Measurements from ENCODE around the gene IRF7. TPM values are rescaled to one million over a fixed set of nuclear protein-coding genes. Genes with fewer than 3 reads are reported as not detected.

Gene IRF7
- total RNA-seq, 2 donors from 2014 or later = 14.7 to 25.8 TPM

GRCh38 chr11:619628-620050, 3.9 kb upstream of the IRF7 start:
- no peak overlapping the region for H3K4me3 Mint-ChIP-seq
- H3K9me3 Mint-ChIP-seq = no peaks in the 10 kb centered on the region
- ATAC-seq (replicated peaks) = no peak
- peaks cover 5% of the 10 kb centered on the region for H3K36me3 Mint-ChIP-seq (ENCODE audit: low read depth)
- no peaks in the 10 kb centered on the region for H3K27me3 Mint-ChIP-seq
- no peak overlapping the region for H3K27ac Mint-ChIP-seq
- H3K4me1 Mint-ChIP-seq = no peaks in the 10 kb centered on the region

GRCh38 chr11:618856-619627, 3.3 kb upstream of the IRF7 start:
- Mint-ChIP-seq H3K9me3 (no peaks in the 10 kb centered on the region), H3K36me3 (ENCODE audit: low read depth) (peaks cover 5% of the 10 kb centered on the region), H3K27me3 (no peaks in the 10 kb centered on the region), H3K27ac (no peak overlapping the region), H3K4me1 (no peaks in the 10 kb centered on the region), H3K4me3 (no peak overlapping the region)
- no peak for ATAC-seq (replicated peaks)

- ATAC-seq (replicated peaks) = no peak
- Mint-ChIP-seq H3K4me3 (no peak overlapping the region), H3K27ac (no peak overlapping the region)
Measured at GRCh38 chr11:617912-618682, 2.3 kb upstream of the IRF7 start.

GRCh38 chr11:617199-617911, 1.6 kb upstream of the IRF7 start:
- Mint-ChIP-seq H3K27ac (no peak overlapping the region), H3K36me3 (ENCODE audit: low read depth) (peaks cover 2% of the 10 kb centered on the region), H3K4me3 (no peak overlapping the region), H3K27me3 (no peaks in the 10 kb centered on the region), H3K4me1 (no peaks in the 10 kb centered on the region), H3K9me3 (no peaks in the 10 kb centered on the region)
- no peak for ATAC-seq (replicated peaks)

More at GRCh38 chr11:617912-618682, 2.3 kb upstream of the IRF7 start:
- Mint-ChIP-seq H3K4me1 (no peaks in the 10 kb centered on the region), H3K36me3 (ENCODE audit: low read depth) (peaks cover 2% of the 10 kb centered on the region), H3K27me3 (no peaks in the 10 kb centered on the region), H3K9me3 (no peaks in the 10 kb centered on the region)

- H3K27ac Mint-ChIP-seq = peak overlapping the region; percentile 63
- H3K9me3 Mint-ChIP-seq = no peaks in the 10 kb centered on the region
- ATAC-seq (replicated peaks) = no peak
- H3K27me3 Mint-ChIP-seq = no peaks in the 10 kb centered on the region
- peak overlapping the region; percentile 75 for H3K4me3 Mint-ChIP-seq
- H3K4me1 Mint-ChIP-seq = no peaks in the 10 kb centered on the region
- peaks cover 10% of the 10 kb centered on the region for H3K36me3 Mint-ChIP-seq (ENCODE audit: low read depth)
Measured at GRCh38 chr11:616320-617198, 809 bp upstream of the IRF7 start.

- peaks cover 18% of the 10 kb centered on the region for H3K36me3 Mint-ChIP-seq (ENCODE audit: low read depth)
- no peak for ATAC-seq (replicated peaks)
- peak overlapping the region; percentile 75 for H3K4me3 Mint-ChIP-seq
- no peaks in the 10 kb centered on the region for H3K9me3 Mint-ChIP-seq
- H3K4me1 Mint-ChIP-seq = no peaks in the 10 kb centered on the region
- H3K27ac Mint-ChIP-seq = peak overlapping the region; percentile 63
- no peaks in the 10 kb centered on the region for H3K27me3 Mint-ChIP-seq
Measured at GRCh38 chr11:614623-615503, 887 bp downstream of the IRF7 start.

- H3K27ac Mint-ChIP-seq = no peak overlapping the region
- ATAC-seq (replicated peaks) = no peak
- H3K4me1 Mint-ChIP-seq = no peaks in the 10 kb centered on the region
- H3K27me3 Mint-ChIP-seq = no peaks in the 10 kb centered on the region
- H3K9me3 Mint-ChIP-seq = no peaks in the 10 kb centered on the region
- peaks cover 20% of the 10 kb centered on the region for H3K36me3 Mint-ChIP-seq (ENCODE audit: low read depth)
- H3K4me3 Mint-ChIP-seq = peak overlapping the region; percentile 75
Measured at GRCh38 chr11:614021-614622, 1.6 kb downstream of the IRF7 start.

- Mint-ChIP-seq H3K9me3 (no peaks in the 10 kb centered on the region), H3K36me3 (ENCODE audit: low read depth) (peaks cover 27% of the 10 kb centered on the region), H3K27me3 (no peaks in the 10 kb centered on the region), H3K27ac (no peak overlapping the region), H3K4me1 (no peaks in the 10 kb centered on the region), H3K4me3 (peak overlapping the region; percentile 75)
- peak; percentile 18 for ATAC-seq (replicated peaks)
Measured at GRCh38 chr11:613369-613968, 2.3 kb downstream of the IRF7 start.

- Mint-ChIP-seq H3K27ac (no peak overlapping the region), H3K36me3 (ENCODE audit: low read depth) (peaks cover 31% of the 10 kb centered on the region), H3K9me3 (no peaks in the 10 kb centered on the region), H3K4me1 (no peaks in the 10 kb centered on the region), H3K27me3 (no peaks in the 10 kb centered on the region), H3K4me3 (no peak overlapping the region)
- ATAC-seq (replicated peaks) = no peak
Measured at GRCh38 chr11:612961-613300, 2.8 kb downstream of the IRF7 start.

GRCh38 chr11:612201-612960, 3.4 kb downstream of the IRF7 start:
- Mint-ChIP-seq H3K4me3 (no peak overlapping the region), H3K9me3 (no peaks in the 10 kb centered on the region), H3K4me1 (no peaks in the 10 kb centered on the region), H3K27ac (no peak overlapping the region), H3K36me3 (ENCODE audit: low read depth) (peaks cover 37% of the 10 kb centered on the region), H3K27me3 (no peaks in the 10 kb centered on the region)
- no peak for ATAC-seq (replicated peaks)

GRCh38 chr11:611001-611996, 4.5 kb downstream of the IRF7 start:
- Mint-ChIP-seq H3K36me3 (ENCODE audit: low read depth) (peaks cover 48% of the 10 kb centered on the region), H3K4me3 (no peak overlapping the region), H3K9me3 (no peaks in the 10 kb centered on the region), H3K4me1 (no peaks in the 10 kb centered on the region), H3K27ac (no peak overlapping the region), H3K27me3 (no peaks in the 10 kb centered on the region)
- no peak for ATAC-seq (replicated peaks)
